Activated T-helper 1 cell treated with Interleukin-2 at 50 U/mL for 16 hours (primary cell): Measurements from ENCODE around the gene ELFN2.

Experiments used
- DNase-seq: peaks from one replicate; pipeline ENCODE4 v3.0.0-alpha.2; 2020; ENCODE audit warnings: low read depth

The ELFN2 gene

GRCh38 chr22:37356922-37357321 is 70.4 kb downstream of the ELFN2 start:
- DNase-seq: no peak

DNA sequence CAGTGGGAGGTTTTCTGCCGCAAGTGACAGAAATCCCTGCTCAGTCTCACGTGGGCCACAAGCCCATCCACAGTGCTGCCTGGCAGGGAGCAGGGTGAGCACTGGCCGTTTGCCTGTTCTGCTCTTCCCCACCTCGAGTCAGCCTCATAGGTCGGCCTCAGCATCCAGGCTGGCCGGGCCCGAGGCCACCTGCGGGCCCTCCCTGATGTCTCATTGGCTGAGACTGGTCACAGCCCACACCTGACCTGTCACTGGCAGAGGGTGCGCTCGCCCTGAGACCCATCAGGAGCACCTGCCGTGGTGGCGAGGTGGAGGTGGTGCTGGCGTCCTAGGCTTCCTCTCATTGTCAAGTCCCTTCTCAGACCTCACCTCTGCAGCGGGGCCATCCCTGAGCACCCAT is 72.1 kb downstream of the ELFN2 start:
- no peak for DNase-seq

DNA sequence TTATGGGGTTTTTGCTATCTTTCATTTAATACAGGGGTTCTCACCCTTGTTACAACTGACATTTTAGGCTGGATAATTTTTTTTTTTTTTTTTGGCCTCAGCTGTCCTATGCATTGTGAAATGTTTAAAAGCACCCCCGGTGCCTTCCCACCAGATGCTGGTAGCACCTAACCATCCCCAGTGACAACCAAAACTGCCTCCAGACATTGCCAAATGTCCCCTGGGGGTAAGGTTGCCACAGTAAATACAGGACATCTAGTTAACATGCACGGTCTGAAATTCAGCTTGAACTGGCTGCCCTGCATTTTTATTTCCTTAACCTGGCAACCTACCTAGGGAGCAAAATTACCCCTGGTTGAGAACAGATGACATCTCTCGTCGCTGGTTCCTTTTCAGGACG is 72.6 kb downstream of the ELFN2 start:
- DNase-seq: no peak

DNA sequence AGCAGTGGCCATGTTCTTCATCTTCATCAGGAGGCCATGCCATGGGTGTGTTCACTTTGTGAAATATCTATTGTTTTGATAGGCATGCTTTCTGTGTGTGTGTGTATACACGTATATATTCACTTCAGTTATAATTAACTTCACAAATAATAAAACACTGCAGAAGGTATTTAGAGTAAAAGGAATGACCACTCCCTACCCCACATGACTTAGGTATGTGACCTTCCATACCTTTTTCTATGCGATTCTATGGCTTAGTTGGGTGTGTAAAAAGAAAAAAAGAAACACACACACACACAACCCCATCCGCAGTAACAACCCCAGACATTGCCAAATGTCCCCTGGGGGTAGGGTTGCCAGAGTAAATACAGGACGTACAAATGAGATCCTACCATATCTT is 73.0 kb downstream of the ELFN2 start:
- DNase-seq: no peak

GRCh38 chr22:37353839-37354238 is 73.4 kb downstream of the ELFN2 start:
- DNase-seq: no peak

- DNase-seq: no peak
These were observed 74.8 kb downstream of the ELFN2 start for GRCh38 chr22:37352481-37352880.

- DNase-seq: no peak
These were observed 76.0 kb downstream of the ELFN2 start for GRCh38 chr22:37351232-37351631.

DNA sequence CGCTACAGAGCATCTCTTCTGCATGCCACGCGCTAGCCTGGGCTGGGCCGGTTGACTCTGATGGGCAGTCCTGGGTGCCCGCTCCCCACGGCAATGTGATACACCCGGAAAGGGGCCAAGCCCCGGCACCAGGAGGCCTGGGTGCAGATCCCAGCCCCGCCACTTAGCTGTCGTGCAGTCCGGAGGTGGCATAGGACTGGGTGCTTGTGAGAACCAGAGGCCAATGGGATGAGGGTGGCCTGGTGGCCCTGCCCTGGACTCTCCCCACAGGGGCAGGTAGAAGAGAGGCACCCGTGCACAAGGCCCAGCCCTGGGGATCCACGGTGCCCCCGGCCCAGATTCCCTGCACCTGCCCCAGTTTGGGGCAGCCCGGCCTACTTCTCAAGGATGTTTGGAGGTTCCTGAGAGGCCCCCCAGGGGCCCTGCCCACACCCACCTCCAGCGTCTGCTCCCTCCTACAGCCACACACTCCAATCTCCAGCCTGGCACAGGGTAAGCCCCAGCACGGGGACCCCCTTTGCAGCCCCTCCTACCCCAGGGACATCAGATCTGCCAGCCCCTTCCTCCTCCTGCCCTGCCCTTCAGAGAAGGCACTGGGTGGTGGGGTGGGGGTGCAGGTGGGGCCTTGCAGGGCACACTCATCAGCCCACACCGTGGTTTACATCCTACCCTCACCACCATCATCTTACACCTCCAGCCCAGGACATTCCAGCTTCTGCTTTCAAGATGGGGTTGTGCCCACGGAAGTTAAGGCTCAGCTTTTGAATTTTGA is 78.0 kb downstream of the ELFN2 start:
- DNase-seq: no peak

DNA sequence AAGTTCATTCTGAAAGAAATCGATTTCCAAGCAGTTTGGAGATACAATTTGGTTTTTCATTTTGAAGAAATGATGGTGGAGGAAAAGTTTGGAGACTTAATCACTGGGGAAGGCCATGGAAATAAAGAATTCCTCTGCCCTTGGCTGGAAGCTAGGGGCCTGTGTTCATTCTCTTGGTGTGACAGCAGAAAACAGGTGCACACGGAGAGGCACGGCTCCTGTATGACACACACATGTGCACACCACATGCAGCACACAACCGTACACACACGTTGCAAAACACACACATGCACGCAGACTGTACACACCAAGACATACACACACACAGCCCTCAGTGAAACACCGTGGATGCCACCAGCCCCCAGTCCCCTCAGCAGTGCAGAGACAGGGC is 80.8 kb downstream of the ELFN2 start:
- no peak for DNase-seq

DNA sequence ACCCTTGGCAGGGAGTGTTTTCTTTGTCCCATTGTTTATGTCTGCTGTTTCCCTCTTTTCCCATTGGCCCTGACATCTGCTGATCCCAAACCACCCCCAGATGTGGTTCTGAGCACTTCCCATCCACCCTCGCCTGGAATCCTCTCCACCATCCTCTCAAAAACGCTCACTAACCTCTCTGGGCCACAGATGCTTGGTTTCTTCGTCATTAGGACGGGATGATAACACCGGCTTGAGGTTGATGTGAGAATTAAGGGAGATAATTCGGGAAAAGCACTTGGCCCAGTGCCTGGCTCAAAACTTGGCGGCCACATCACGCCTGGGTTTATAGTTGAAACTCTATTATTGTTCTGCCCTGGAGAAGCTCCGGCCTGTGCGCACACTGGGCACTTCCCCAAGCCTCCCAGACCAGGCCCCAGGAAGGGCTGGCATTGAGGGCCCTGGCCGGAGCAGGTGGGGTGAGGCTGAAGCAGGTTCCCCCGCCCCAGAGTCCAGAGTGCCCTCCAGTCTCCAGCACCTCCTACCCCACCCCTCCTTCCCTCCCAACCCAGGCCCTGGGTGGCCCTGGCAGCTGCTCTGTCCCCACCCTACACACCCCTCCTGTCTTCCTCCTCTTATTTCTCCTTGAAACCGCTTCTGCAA is 81.3 kb downstream of the ELFN2 start:
- DNase-seq: no peak

DNA sequence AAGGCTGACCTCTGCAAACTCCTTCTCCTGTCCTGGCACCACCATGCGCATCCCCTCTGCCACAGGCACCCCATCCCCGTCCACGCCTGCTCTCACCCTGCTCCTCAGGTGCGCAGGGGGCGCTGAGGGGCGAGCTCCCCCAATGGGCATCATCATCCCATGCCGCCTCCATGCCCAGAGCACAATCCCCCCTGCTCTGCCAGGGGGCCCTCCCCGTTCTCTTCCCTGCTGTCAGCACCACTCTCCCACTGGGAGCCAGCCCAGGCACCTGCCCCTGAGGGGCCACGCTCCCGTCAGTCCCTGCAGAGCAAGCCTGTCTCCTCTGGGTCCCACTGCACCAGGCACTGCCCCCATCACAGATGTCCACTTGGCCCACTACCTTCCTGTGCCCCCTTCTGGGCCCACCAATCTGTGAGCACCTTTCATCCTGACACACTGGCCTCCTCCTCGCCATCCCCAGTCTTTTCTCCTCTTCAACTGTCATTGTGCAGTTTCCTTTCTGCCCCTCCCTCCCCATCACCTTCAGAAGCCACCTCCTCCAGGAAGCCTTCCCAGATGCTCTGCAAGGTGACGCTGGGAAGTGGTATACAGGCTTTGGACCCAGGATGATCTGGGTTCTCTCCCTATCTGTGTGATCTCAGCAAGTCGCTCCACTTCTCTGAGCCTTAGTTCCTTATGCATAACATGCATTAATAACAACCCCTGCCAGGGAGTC is 82.4 kb downstream of the ELFN2 start:
- DNase-seq: no peak

DNA sequence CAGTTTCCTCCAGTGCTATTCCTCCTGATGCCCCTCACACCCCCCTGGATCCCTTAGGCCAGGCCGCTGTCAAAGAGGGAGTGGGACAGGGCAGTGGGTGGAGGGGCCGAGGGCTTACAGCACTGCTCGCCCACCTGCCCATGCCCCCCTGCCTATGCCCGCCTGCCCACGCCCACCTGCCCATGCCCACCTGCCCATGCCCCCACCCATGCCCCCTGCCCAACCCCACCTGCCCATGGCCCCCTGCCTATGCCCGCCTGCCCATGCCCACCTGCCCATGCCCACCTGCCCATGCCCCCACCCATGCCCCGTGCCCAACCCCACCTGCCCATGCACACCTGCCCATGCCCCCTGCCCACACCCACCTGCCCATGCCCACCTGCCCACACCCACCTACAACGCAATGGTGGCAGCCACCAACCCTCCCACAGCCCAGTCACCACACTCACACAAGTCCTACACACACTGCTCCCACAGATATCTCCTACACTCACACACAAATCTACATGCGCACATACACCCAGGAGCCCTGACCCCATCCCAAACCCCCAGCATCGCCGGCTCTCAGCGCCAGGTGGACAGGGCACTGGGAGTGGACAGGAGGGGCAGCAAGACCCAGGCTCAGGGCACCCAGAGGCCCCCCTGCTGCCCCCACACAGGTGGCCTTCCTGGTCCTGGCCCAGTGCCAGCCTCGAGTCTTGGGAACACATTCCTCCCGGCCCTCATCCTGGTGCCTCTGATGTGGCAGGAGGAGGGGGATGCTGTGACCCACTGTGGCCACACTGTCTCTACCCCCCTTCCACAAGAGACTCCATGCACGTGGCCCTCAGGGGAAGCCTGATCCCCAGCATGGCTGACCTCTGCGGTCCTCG is 83.2 kb downstream of the ELFN2 start:
- no peak for DNase-seq

GRCh38 chr22:37343348-37343747 is 83.9 kb downstream of the ELFN2 start:
- DNase-seq: no peak

- DNase-seq: no peak
These were observed 85.2 kb downstream of the ELFN2 start for GRCh38 chr22:37342065-37342464.

GRCh38 chr22:37340331-37341262 is 86.7 kb downstream of the ELFN2 start:
- DNase-seq: no peak

DNA sequence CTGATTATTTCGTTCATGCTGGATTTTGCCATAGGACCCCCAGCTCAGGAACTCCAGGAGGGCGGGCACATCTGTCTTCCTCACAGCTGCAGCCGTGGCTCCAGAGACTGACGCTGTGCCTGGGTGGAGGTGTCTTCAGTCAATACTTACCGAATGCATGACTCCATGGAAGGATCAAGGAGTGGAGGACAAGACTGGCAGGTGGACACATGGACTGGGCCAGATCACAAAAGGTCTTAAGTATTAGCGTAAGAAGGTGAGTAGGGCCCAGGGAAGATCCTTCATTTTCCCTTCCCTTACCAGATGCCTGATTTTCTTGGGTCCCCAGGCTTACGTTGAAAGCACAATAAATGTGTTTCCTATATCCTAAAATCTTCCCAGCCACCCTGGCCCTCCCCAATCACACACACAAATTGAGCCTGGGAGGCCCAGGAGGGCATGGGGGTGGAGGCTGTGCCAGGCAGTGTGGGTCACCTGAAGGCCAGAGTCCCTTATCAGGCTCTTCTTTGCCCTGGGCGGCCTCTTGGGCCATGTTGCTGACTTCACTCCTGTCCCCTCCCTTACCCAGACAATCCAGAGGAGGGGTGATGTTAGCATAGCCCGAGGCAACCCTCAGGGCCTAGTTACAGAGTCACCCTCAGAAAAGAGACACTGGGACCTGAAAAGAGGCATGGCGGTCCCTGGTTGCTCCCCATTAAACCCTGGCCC is 88.6 kb downstream of the ELFN2 start:
- DNase-seq: no peak

GRCh38 chr22:37337204-37337943 is 89.9 kb downstream of the ELFN2 start:
- no peak for DNase-seq

DNA sequence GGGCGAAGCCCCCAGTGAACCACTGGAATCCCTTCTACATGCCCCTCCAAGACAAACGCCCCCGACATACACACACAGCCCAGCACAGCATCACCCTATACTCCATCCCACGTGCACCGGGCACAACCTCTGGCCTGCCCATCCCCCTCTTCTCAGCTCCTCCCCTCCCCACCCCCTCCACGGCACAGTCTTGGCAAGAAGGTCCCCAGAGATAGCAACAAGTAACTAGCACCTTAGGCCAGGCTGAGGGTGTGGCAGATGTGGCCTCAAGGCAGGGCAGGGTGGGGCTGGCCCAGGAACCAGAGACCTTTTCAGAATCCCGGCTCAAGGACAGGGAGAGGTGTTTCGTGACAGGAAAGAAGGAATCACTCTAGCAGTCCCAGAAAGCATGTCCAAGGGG is 90.7 kb downstream of the ELFN2 start:
- DNase-seq: no peak

- no peak for DNase-seq
These were observed 91.5 kb downstream of the ELFN2 start for GRCh38 chr22:37335806-37336199.
